CD4-positive, alpha-beta T cell (primary cell): ENCODE measurements around the gene EIF1AD. TPM values are rescaled to one million over a fixed set of nuclear protein-coding genes. Genes with fewer than 3 reads are reported as not detected.

Experiments used
- ATAC-seq: fragments of 200-7000 bp; cut with Tn5 transposase; one replicate; pipeline ENCODE4 v1.10.0; 2022; ENCODE audit warnings: mild to moderate bottlenecking; ENCODE audit not compliant: poor library complexity
- CTCF ChIA-PET: fragments of 350-600 bp; sonication (Branson Sonifier 250); formaldehyde crosslinking; loops from one replicate; lab custom pipeline; 2021; ENCODE audit warnings: antibody characterized with exemption, inconsistent platforms; lab: Charles Lee
- POLR2A ChIA-PET: fragments of 350-600 bp; sonication (Branson Sonifier 250); formaldehyde crosslinking; loops from one replicate; lab custom pipeline; 2021; ENCODE audit warnings: antibody characterized with exemption, inconsistent platforms; lab: Charles Lee
- DNase-seq, 14 experiments: peaks; one replicate each; pipeline ENCODE4 v3.0.0-alpha.2; 2013 to 2020; ENCODE audit warnings: mixed read lengths in 2 of 14
- H3K27ac ChIP-seq, 2 donors: one replicate each; pipeline versions ENCODE4 v1.5.1 to v1.7.0; 2013; ENCODE audit warnings: low read length in 2 of 2, low read depth in 1 of 2, mild to moderate bottlenecking in 1 of 2
- H3K27me3 ChIP-seq, 2 experiments: 1 replicate in 1 of 2; 2 replicates in 1 of 2; pipeline versions ENCODE4 v1.6.1 to v1.7.0; 2013; ENCODE audit warnings: low read length in 2 of 2, control low read depth in 1 of 2, mild to moderate bottlenecking in 1 of 2, moderate library complexity in 1 of 2; ENCODE audit not compliant: insufficient read depth in 2 of 2, control insufficient read depth in 1 of 2
- H3K36me3 ChIP-seq: one replicate; pipeline ENCODE4 v1.6.1; 2013; ENCODE audit warnings: low read length, control low read depth; ENCODE audit not compliant: insufficient read depth
- H3K4me1 ChIP-seq: one replicate; pipeline ENCODE4 v1.6.1; 2013; ENCODE audit warnings: low read length, control low read depth; ENCODE audit not compliant: insufficient read depth
- H3K4me3 ChIP-seq: one replicate; pipeline ENCODE4 v1.5.1; 2013; ENCODE audit warnings: mild to moderate bottlenecking, low read length, moderate library complexity
- H3K9me3 ChIP-seq, 2 experiments: 1 replicate in 1 of 2; 2 replicates in 1 of 2; pipeline versions ENCODE4 v1.6.1 to v1.7.0; 2013; ENCODE audit warnings: low read length in 2 of 2, mild to moderate bottlenecking in 2 of 2, control low read depth in 1 of 2, moderate library complexity in 1 of 2; ENCODE audit not compliant: control insufficient read depth in 1 of 2, insufficient read depth in 1 of 2
- H3K27ac Mint-ChIP-seq: one replicate; pipeline ENCODE4 v1.8.0; 2020; ENCODE audit warnings: mixed read lengths
- H3K27me3 Mint-ChIP-seq: one replicate; pipeline ENCODE4 v1.8.0; 2021; ENCODE audit warnings: mixed read lengths
- H3K36me3 Mint-ChIP-seq: one replicate; pipeline ENCODE4 v1.8.0; 2021; ENCODE audit warnings: low read depth, mixed read lengths
- H3K4me1 Mint-ChIP-seq: one replicate; pipeline ENCODE4 v1.8.0; 2021; ENCODE audit warnings: low read depth, mixed read lengths
- H3K4me3 Mint-ChIP-seq: one replicate; pipeline ENCODE4 v1.8.0; 2020; ENCODE audit warnings: mild to moderate bottlenecking, mixed read lengths
- H3K9me3 Mint-ChIP-seq: one replicate; pipeline ENCODE4 v1.8.0; 2020; ENCODE audit warnings: mixed read lengths
- intact Hi-C, 2 experiments: fragments of 100-400 bp; cut with DNase I in 1 of 2; cut with micrococcal nuclease in 1 of 2; formaldehyde crosslinking; loops; one replicate each; pipeline versions ENCODE4 v1.15.1 to v1.9.0; 2023 to 2025; cut with DNase I, micrococcal nuclease
- total RNA-seq, 174 experiments: library from RNA in 2 of 174; stranded (reverse) in 2 of 174; gene quantifications; one replicate each; pipeline ENCODE4 v1.2.3 and lab custom pipeline; 2021 to 2026
- TF ChIP-seq, protein P1 (sequence below): fragments of 200-600 bp; IDR thresholded peaks from one replicate; pipeline ENCODE4 v1.8.0; 2022; ENCODE audit warnings: antibody characterized with exemption, mild to moderate bottlenecking

EIF1AD gene
- total RNA-seq, 2 experiments from 2014 or later, result 88.2 to 94.1 TPM

DNA sequence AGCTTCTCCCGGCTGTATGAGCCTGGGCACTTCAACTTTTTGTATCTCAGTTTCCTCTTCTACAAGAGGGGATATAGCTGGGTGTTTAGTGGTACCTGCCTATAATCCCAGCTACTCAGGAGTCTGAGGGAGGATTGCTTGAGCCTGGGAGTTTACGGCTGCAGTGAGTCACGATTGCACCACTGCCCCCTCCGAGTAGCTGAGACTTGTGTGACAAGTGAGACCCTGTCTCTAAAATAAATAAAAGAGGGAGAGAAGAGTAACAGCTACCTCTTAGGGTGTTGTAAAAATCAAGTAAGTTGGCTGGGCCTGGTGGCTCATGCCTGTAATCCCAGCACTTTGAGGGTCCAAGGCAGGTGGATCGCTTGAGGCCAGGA, 34.4 kb upstream of the EIF1AD start:
- Histone ChIP-seq H3K9me3 (no peaks in the 10 kb centered on the region), H3K27ac (no peak overlapping the region), H3K4me1 (no peaks in the 10 kb centered on the region), H3K4me3 (no peak overlapping the region), H3K36me3 (no peaks in the 10 kb centered on the region), H3K27me3 (peaks cover 0 to 6% of the 10 kb centered on the region in 2 experiments)
- Mint-ChIP-seq H3K27ac (no peak overlapping the region), H3K4me3 (no peak overlapping the region), H3K36me3 (no peaks in the 10 kb centered on the region), H3K4me1 (no peaks in the 10 kb centered on the region), H3K27me3 (peaks cover 6% of the 10 kb centered on the region), H3K9me3 (no peaks in the 10 kb centered on the region)
- ATAC-seq, result no peak
- intact Hi-C loops, result no loop called here
- ChIA-PET CTCF (interaction anchor here (1.2 kb wide), 1 partner anchor 14 kb away, joined by 3 read pairs; no protein-coding TSS in a partner anchor), POLR2A (no interaction called here)
- no peak for DNase-seq
- TF ChIP-seq, protein P1, sequence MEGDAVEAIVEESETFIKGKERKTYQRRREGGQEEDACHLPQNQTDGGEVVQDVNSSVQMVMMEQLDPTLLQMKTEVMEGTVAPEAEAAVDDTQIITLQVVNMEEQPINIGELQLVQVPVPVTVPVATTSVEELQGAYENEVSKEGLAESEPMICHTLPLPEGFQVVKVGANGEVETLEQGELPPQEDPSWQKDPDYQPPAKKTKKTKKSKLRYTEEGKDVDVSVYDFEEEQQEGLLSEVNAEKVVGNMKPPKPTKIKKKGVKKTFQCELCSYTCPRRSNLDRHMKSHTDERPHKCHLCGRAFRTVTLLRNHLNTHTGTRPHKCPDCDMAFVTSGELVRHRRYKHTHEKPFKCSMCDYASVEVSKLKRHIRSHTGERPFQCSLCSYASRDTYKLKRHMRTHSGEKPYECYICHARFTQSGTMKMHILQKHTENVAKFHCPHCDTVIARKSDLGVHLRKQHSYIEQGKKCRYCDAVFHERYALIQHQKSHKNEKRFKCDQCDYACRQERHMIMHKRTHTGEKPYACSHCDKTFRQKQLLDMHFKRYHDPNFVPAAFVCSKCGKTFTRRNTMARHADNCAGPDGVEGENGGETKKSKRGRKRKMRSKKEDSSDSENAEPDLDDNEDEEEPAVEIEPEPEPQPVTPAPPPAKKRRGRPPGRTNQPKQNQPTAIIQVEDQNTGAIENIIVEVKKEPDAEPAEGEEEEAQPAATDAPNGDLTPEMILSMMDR, result no peak

DNA sequence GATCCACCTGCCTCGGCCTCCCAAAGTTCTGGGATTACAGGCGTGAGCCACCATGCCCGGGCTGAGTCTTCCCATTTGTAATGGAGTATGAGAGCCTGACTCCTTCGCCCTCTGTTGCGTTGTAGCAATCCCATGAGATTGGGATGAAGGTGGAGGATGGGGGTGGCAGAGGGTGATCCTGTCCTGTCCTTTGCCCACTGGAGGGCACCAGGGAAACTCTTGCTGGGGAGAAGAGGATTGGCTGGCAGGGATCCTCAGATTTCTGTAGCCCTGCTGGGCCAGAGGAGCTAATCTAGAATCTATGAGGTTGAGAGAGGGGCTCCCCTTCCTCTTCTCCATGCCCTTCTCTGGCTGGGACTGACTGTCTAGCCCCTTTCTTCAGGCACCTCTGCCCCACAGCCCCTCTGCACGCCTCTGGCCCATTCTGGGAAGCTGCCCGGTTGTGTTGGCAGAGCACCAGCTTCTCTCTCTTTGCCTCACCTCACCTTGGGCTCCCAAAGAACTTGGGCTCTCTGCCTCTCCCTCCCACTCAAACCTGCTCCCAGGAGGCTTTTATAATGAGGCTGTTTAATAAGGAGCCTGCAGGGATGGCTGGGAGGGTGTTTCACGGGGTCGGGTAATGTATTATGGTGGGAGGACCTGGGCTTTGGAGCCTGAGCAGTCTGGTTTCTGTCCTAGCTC, 33.8 kb upstream of the EIF1AD start:
- intact Hi-C loops, result no loop called here
- no peak overlapping the region for H3K4me3 ChIP-seq
- peaks cover 0 to 6% of the 10 kb centered on the region in 2 experiments for H3K27me3 ChIP-seq
- CTCF ChIA-PET, result interaction anchor here (1.2 kb wide), 1 partner anchor 13 kb away, joined by 3 read pairs; no protein-coding TSS in a partner anchor
- POLR2A ChIA-PET, result no interaction called here
- Mint-ChIP-seq H3K4me1 (no peaks in the 10 kb centered on the region), H3K4me3 (no peak overlapping the region), H3K27me3 (peaks cover 6% of the 10 kb centered on the region), H3K27ac (no peak overlapping the region), H3K36me3 (no peaks in the 10 kb centered on the region), H3K9me3 (no peaks in the 10 kb centered on the region)
- no peaks in the 10 kb centered on the region for H3K9me3 ChIP-seq
- TF ChIP-seq, protein P1, result no peak
- no peak for DNase-seq
- no peaks in the 10 kb centered on the region for H3K4me1 ChIP-seq
- H3K27ac ChIP-seq, result no peak overlapping the region
- no peak for ATAC-seq
- H3K36me3 ChIP-seq, result no peaks in the 10 kb centered on the region

DNA sequence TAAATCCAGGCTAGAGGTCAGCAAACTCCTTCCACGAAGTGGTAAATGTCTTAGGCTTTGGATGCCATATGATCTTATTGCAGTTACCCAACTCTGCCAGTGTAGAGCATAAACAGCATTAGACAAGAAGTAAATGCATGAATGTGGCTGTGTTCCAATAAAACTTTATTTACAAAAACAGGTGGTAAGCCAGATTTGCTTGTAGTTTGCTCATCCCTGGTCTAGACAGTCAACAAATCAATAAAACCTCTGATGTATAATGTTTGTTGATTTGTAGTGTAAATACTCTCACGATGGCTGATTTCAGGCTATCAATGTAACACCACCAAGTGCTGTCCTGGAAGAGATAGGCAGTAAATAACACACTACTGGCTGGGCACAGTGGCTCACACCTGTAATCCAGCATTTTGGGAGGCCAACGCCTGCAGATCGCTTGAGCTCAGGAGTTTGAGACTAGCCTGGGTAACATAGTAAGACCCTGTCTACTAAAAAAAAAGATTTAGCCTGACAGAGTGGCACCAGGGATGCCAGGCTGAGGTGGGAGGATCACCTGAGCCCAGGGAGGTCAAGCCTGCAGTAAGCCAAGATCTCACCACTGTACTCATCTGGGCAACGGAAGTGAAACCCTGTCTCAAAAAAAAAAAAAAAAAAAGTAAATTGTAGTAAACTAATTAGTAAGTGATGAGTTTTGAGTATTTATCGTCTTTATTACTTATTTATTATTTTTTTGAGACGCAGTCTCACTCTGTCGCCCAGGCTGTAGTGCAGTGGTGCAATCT, 31.2 kb upstream of the EIF1AD start:
- CTCF ChIA-PET, result no interaction called here

More for the DNA sequence above, 31.2 kb upstream of the EIF1AD start:
- H3K4me3 ChIP-seq, result no peak overlapping the region
- Mint-ChIP-seq H3K4me3 (no peak overlapping the region), H3K27ac (no peak overlapping the region), H3K36me3 (no peaks in the 10 kb centered on the region), H3K9me3 (no peaks in the 10 kb centered on the region), H3K27me3 (peaks cover 6% of the 10 kb centered on the region), H3K4me1 (no peaks in the 10 kb centered on the region)
- H3K27ac ChIP-seq, result no peak overlapping the region
- TF ChIP-seq, protein P1, result no peak
- DNase-seq (no peak), ATAC-seq (no peak)
- no peaks in the 10 kb centered on the region for H3K4me1 ChIP-seq
- POLR2A ChIA-PET, result no interaction called here
- intact Hi-C loops, result no loop called here
- H3K36me3 ChIP-seq, result no peaks in the 10 kb centered on the region
- no peaks in the 10 kb centered on the region for H3K9me3 ChIP-seq
- H3K27me3 ChIP-seq, result peaks cover 0 to 6% of the 10 kb centered on the region in 2 experiments
